IPS-NIHi7 (cell line): ENCODE results near the gene ARHGEF4.

Experiments
- DNase-seq: peaks from one replicate; pipeline ENCODE4 v3.0.0; 2012; ENCODE audit warnings: mixed read lengths; ENCODE audit errors: extremely low spot score

Gene ARHGEF4

GRCh38 chr2:130836501-130837174 lies at the start of gene ARHGEF4:
Gene ARHGEF4, plus strand, starts transcription at chr2:130836914. Its CDS starts 40 bp downstream, at chr2:130836954.
- peak; percentile 92 for DNase-seq

- DNase-seq = no peak
These were observed 48.9 kb upstream of the ARHGEF4 start for GRCh38 chr2:130787841-130788240.

GRCh38 chr2:130790312-130790711 lies 46.4 kb upstream of the ARHGEF4 start:
- DNase-seq = no peak

GRCh38 chr2:130790804-130791616 lies 45.7 kb upstream of the ARHGEF4 start:
- no peak for DNase-seq

- no peak for DNase-seq
These were observed 45.1 kb upstream of the ARHGEF4 start for GRCh38 chr2:130791617-130791939.

GRCh38 chr2:130795431-130795830 lies 41.3 kb upstream of the ARHGEF4 start:
- DNase-seq = no peak

- DNase-seq = peak; percentile 55
These were observed 40.4 kb upstream of the ARHGEF4 start for GRCh38 chr2:130796290-130796689.

- DNase-seq = peak; percentile 90
These were observed 39.0 kb upstream of the ARHGEF4 start for GRCh38 chr2:130797493-130798435.

GRCh38 chr2:130798472-130799218 lies 38.1 kb upstream of the ARHGEF4 start:
- DNase-seq = peak; percentile 72

GRCh38 chr2:130799295-130799694 lies 37.4 kb upstream of the ARHGEF4 start:
- DNase-seq = no peak

GRCh38 chr2:130805613-130806012 lies 31.1 kb upstream of the ARHGEF4 start:
- no peak for DNase-seq

- no peak for DNase-seq
These were observed 30.3 kb upstream of the ARHGEF4 start for GRCh38 chr2:130806370-130806769.

GRCh38 chr2:130807659-130808385 lies 28.9 kb upstream of the ARHGEF4 start:
- DNase-seq = no peak

- no peak for DNase-seq
These were observed 28.0 kb upstream of the ARHGEF4 start for GRCh38 chr2:130808482-130809268.

- no peak for DNase-seq
These were observed 26.2 kb upstream of the ARHGEF4 start for GRCh38 chr2:130810490-130810889.

GRCh38 chr2:130813722-130814121 lies 23.0 kb upstream of the ARHGEF4 start:
- DNase-seq = no peak

GRCh38 chr2:130814931-130815680 lies 21.6 kb upstream of the ARHGEF4 start:
- DNase-seq = no peak

GRCh38 chr2:130818809-130819208 lies 17.9 kb upstream of the ARHGEF4 start:
- DNase-seq = no peak

- DNase-seq = no peak
These were observed 17.5 kb upstream of the ARHGEF4 start for GRCh38 chr2:130819226-130819607.
